Parietal lobe (tissue), 2 donors: ENCODE measurements around the gene GOLGA8G. TPM values are rescaled to one million over a fixed set of nuclear protein-coding genes. Genes with fewer than 3 reads are reported as not detected.

Source experiments
- small RNA-seq: library from RNA; depleted of rRNA; stranded (forward); fragments of <200 nt; gene quantifications from one replicate; pipeline ENCODE3, GENCODE V24; 2014; ENCODE audit warnings: low replicate concordance
- total RNA-seq: library from RNA; depleted of rRNA; stranded (reverse); fragments of >200 nt; gene quantifications from one replicate; pipeline ENCODE4 v1.2.3, GENCODE V29; 2014

The GOLGA8G gene, protein sequence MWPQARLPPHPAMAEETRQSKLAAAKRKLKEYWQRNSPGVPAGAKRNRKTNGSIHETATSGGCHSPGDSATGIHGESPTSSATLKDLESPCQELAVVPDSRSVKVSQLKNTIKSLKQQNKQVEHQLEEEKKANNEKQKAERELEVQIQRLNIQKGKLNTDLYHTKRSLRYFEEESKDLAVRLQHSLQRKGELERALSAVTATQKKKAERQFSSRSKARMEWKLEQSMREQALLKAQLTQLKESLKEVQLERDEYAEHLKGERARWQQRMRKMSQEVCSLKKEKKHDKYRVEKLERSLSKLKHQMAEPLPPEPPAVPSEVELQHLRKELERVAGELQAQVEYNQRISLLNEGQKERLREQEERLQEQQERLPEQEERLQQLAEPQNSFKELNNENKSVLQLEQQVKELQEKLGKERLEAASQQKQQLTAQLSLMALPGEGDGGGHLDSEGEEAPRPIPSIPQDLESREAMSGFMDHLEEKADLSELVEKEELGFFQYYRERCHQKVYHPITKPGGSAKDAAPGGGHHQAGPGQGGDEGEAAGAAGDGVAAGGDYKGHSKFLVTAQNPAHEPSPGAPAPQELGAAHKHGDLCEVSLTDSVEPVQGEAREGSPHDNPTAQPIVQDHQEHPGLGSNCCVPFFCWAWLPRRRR
- total RNA-seq = not detected

DNA sequence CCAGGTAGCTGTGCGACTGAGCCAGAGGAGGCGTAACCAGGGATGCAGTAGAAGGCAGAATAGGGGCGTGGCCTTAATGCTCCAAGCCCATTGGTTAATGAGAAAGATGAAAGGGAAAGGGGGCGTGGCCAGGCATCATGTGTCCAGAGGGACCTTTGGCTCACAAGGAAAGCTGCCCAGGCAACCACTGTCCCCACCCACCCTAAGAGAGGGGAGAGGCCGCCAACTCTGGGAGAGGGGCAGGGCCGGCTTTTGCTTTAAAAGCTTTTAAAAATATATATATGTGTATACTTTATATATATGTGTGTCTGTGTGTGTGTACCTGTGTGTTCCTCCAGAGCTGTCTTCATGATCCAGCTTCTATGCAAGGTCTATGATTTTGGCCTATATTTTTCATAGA is at the start of gene GOLGA8G:
TSS of gene GOLGA8G (minus strand) at position 18 of the 400 bp plus-strand sequence. CDS start 62 bp downstream, outside the sequence.

DNA sequence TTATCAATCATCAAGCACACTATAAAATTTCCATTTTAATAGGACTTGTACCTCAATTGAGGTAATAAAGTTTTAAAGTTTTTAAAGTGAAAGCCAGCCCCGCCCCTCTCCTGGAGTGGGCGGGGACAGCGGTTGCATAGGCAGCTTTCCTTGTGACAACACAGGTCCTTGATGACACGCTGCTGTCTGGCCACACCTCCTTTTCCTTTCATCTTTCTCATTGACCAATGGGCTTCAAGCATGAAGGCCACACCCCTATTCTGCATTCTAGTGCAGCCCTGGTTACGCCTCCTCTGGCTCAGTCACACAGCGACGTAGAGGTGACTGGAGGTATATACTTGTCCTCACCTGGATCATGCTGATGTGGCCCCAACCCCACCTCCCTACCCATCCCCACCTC is 20.5 kb upstream of the GOLGA8G start, which contains the start of gene GOLGA6L25:
TSS of gene GOLGA6L25 (plus strand) at position 301 of the 400 bp plus-strand sequence. CDS start at position 362, 61 bp downstream.

Small RNA genes within 50 kb of the gene (small RNA-seq; reads per million reads assigned to genes)
- not detected for gene AC138749.2
- gene AC138749.4 = not detected
- gene AC138749.5 = not detected
- gene MIR4509-3 = not detected
- not detected for gene RF00017

Other genes starting within 250 kb of the GOLGA8G start
- 128 TPM for gene HERC2, start 210.8 kb downstream of the GOLGA8G start, total RNA-seq
- not detected for gene GOLGA6L24, start 174.9 kb downstream of the GOLGA8G start, total RNA-seq
- not detected for gene GOLGA8F, start 154.3 kb downstream of the GOLGA8G start, total RNA-seq
- not detected for gene GOLGA6L25, start 20.6 kb upstream of the GOLGA8G start, total RNA-seq
- gene GOLGA8M, start 179.4 kb upstream of the GOLGA8G start, total RNA-seq = 1.3 TPM